ENCODE measurements around the gene DHRSX.
"Not testable (repeated sequence)": the region's sequence is repeated elsewhere in the genome, so short reads cannot be mapped to it uniquely, and the experiment has no call there.

DHRSX gene

DNA sequence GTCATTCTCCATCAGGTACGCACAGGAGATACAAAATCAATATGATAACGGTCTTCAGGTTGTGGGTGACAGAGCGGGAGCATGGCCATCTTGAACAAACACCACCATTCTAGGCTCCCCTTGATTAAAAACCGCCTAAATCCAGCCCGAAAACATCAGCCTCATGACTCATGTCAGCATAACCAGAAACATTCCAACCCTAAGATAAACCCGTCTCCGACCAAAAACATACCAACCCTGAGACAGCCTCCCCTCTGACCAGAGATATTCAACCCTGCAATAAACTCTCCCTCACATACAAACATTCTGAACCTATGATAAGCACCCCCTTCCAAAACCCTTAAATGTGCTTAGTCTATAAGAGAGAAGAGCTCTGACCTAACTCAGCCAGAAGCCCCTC lies 157.9 kb downstream of the DHRSX start:
- no peak for DNase-seq

- no peak for DNase-seq
Measured at GRCh38 chrX:2342281-2342688, 158.5 kb downstream of the DHRSX start.

DNA sequence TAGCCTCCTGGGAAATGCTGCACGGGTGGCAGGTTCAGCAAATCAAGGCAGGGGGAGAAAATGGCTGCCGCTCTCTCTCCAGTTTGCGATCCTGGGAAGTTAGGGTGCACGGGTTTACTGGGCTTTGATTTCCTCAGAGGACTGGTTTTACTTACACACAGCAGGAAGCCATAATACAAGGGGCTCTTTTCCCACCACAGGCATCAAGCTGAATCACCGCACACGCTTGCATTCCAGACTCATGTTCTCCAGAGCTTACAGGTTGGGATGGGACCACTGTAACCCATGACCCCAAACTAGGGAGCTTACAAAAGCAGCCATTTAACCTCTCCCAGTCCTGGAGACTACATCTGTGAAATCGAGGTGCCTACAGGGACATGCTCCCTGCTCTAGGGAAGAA lies 159.8 kb downstream of the DHRSX start:
- DNase-seq, result no peak

GRCh38 chrX:2336181-2336580 lies 164.6 kb downstream of the DHRSX start:
- no peak for DNase-seq

- DNase-seq, result no peak
Measured at GRCh38 chrX:2334237-2334636, 166.5 kb downstream of the DHRSX start.

DNA sequence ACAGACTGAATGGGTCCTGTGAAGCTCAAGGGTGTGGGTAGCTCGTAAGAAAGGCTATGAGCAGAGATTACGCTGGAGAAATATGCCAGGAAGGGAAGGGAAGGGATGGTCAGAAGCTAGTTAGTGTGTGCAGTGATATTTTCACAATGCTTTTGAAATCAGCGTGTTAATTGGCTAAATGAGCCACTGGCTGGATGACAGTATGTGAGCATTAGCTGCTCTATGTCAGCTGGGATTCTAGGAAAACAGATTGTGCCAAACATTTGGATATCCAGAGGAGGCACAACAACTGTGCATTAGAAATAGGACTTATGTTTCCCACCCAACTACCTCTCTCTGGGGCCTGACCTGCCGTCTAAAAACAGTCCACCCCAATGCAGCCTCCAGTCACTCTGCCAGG lies 168.5 kb downstream of the DHRSX start:
- no peak for DNase-seq

DNA sequence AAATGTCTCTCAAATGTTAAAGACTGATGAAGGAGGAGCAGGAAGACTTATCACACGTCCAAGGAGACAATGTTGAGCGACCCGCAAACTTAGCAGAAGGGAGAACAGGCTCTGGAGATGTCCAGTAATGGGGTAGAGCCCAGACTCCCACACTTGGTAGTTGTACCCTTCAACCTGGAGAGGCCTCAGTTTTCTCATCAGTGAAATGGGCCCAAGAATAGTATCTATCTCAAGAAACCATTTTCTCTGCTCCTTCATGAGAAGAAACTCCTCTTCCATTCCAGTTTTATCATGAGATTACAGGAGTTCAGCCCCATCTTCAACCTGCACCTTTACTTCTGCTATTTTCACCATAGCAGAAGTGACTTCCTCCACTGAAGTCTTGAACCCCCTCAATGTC lies 169.9 kb downstream of the DHRSX start:
- DNase-seq, result no peak

DNA sequence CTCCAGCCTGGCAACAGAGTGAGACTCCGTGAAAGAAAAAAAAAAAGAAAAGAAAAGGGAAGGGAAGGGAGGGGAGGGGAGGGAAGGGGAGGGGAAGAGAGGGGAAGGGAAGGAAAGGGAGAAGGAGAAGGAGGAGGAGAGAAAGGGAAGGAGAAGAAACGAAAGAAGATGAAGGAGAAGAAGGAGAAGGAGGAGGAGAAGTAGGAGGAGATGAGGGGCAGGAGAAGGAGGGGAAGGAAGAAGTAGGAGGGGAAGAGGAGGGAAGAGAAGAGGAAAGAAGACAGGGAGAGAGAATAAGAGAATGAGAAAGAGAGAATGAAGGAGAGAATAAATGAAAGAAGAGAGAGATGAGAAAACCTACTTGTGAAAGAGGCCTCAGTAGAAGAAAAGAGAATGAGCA lies 170.3 kb downstream of the DHRSX start:
- no peak for DNase-seq

GRCh38 chrX:2327423-2327822 lies 173.4 kb downstream of the DHRSX start:
- DNase-seq, result no peak

DNA sequence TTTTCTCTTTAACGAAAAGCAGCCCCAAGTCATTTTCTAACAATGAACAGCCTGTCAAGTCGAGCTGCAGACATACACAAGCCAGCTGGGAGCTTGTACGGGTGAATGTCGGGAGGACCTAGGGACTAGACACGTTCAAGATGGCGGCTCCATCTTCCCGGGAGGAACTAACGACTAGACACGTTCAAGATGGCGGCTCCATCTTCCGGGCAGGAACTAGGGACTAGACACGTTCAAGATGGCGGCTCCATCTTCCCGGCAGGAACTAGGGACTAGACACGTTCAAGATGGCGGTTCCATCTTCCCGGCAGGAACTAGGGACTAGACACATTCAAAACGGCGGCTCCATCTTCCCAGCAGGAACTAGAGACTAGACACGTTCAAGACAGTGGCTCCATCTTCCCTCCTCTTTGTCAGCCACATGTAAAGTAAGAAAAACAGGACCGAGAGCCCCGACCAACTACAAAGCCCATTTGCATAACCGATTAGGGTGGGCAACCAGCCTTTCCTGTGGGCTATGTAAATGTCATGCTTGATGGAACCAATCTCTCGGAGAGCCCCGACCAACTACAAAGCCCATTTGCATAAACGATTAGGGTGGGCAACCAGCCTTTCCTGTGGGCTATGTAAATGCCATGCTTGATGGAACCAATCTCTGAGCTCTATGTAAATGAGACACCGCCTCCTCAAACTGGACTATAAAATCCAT lies 175.5 kb downstream of the DHRSX start:
- peak; percentile 32 to 33 for DNase-seq

- no peak for DNase-seq
Measured at GRCh38 chrX:2324151-2324550, 176.6 kb downstream of the DHRSX start.

- no peak for DNase-seq
Measured at GRCh38 chrX:2321411-2321810, 179.4 kb downstream of the DHRSX start.

GRCh38 chrX:2320580-2321327 lies 180.0 kb downstream of the DHRSX start:
- peak; percentile 72 to 79 for DNase-seq

GRCh38 chrX:2320089-2320488 lies 180.7 kb downstream of the DHRSX start:
- no peak for DNase-seq

DNA sequence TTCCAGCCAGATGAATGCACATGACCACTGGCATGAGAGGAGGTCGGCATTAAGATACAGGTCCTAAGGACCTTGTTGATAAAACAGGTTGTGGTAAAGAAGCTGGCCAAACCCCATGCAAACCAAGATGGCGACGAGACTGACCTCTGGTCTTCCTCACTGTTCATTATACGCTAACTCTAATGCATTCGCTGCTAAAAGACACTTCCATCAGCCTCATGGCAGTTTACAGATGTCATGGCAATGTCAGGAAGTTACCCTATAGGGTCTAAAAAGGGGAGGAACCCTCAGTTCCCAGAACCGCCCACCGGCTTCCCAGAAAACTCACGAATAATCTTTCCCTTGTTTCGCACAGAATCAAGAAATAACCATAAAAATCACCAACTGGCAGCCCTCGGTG lies 182.4 kb downstream of the DHRSX start:
- DNase-seq, result no peak

GRCh38 chrX:2317527-2318055 lies 183.2 kb downstream of the DHRSX start:
- no peak for DNase-seq

DNA sequence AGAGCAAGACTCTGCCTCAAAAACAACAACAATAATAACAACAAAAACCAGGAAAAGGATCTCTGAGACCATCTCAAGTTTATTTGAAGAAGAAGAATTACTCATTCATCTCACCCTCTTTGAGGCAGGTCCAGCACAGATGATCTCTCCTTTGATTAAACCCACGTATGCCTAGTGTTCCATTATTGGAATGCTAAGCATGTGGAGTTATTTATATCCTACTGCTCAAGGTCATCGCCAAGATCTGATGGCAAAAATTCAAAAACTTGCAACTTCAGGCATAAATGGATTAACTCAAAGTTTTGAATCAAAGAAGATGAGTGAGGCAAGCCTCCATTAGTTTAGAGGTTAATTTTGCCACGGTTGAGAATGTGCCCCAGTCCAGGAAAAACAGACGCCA lies 184.2 kb downstream of the DHRSX start:
- DNase-seq, result no peak

- no peak for DNase-seq
Measured at GRCh38 chrX:2315434-2315833, 185.3 kb downstream of the DHRSX start.

DNA sequence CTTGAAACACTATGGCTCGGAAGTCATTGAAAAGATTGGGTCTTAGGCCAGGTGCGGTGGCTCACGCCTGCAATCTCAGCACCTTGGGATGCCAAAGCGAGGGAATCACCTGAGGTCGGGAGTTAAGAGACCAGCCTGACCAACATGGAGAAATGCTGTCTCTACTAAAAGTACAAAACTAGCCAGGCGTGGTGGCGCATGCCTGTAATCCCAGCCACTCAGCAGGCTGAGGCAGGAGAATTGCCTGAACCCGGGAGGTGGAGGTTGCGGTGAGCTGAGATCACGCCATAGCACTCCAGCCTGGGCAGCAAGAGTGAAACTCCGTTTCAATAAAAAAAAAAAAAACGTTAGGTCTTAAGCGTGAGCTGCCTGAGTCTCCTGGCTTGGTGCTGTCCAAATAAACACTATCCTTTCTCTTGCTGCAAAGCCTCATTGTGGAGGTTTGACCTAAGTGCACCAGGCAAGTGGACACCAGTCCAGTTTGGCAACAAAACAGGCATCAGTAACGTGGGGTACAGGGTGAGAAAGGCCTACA lies 185.9 kb downstream of the DHRSX start:
- no peak for DNase-seq

DNA sequence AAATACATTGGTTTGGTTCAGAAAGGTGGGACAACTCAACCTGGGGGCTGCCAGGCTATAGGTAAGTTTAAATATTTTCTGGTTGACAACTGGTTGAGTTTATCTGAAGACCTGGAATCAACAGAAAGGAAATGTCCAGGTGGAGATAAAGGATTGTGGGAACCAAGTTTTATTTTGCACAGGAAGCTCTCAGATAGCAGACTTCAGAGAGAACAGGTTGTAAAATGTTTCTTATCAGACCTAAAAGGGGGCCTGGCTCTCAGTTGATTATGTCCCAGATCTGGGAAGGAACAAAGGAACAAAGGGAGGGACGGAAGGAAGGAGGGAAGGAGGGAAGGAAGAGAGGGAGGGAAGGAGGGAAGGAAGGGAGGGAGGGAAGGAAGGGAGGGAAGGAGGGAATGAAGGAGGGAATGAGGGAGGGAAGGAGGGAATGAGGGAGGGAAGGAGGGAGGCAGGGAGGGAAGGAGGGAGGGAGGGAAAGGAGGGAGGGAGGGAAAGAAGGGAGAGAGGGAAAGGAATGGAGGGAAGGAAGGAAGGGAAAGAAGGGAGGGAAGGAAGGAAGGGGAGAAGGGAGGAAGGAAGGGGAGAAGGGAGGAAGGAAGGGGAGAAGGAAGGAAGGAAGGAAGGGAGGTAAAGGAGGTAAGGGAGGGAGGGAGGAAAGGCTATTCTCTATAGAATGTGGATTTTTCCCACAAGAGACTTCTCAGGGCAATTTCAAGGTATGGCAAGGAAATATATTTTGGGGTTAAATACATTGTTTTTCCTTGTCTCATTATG lies 186.7 kb downstream of the DHRSX start:
- DNase-seq, result no peak

DNA sequence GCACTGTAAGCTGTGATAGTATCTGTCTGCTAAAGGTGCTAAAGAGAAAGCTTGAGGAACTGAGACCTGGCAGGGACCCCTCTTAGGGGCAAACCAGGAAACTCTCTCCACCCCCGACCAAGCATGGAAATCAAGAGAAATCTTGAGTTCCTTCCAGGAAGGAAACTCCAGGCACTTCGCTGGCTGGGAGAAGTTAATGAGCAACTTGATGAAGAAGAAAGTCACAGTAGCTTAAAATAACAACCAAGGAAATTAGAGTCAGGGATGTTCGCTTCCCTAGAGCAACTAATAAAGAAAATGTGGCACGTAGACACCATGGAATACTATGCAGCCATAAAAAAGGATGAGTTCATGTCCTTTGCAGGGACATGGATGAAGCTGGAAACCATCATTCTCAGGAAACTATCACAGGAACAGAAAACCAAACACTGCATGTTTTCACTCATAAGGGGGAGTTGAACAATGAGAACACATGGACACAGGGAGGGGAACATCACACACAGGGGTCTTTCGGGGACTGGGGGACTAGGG lies 188.7 kb downstream of the DHRSX start:
- DNase-seq, result not testable (repeated sequence)

GRCh38 chrX:2311501-2311900 lies 189.3 kb downstream of the DHRSX start:
- DNase-seq, result no peak

GRCh38 chrX:2301901-2302300 lies 198.9 kb downstream of the DHRSX start:
- DNase-seq, result no peak

Data from inflammatory macrophage treated with lipopolysaccharide for 1 hour (primary cell).